H1 (cell line): Measurements from ENCODE around the gene KYNU. TPM values are rescaled to one million over a fixed set of nuclear protein-coding genes. Genes with fewer than 3 reads are reported as not detected.

Source experiments
- CTCF ChIA-PET: fragments of 300-600 bp; sonication (Branson Sonifier 250); formaldehyde crosslinking; loops from one replicate; lab custom pipeline; 2021; ENCODE audit not compliant: partially characterized antibody; lab: Charles Lee
- POLR2A ChIA-PET: fragments of 300-600 bp; sonication (Branson Sonifier 250); formaldehyde crosslinking; loops from one replicate; lab custom pipeline; 2021; ENCODE audit warnings: inconsistent platforms; ENCODE audit not compliant: partially characterized antibody; lab: Charles Lee
- DNase-seq, 2 experiments: peaks; one replicate each; pipeline versions ENCODE4 v3.0.0 to v3.0.0-alpha.2; 2010 to 2022; ENCODE audit warnings: low spot score in 2 of 2, low read depth in 1 of 2, mixed read lengths in 1 of 2
- FAIRE-seq: peaks from 2 replicates; lab custom pipeline; 2011; peaks lifted over from hg19 to GRCh38; lab: Jason Lieb, UNC
- H2AFZ ChIP-seq: 2 replicates; pipeline ENCODE4 v1.8.1; 2012; ENCODE audit warnings: low read length, inconsistent platforms
- H2AK5ac ChIP-seq: 2 replicates; pipeline ENCODE4 v1.6.1; 2013; ENCODE audit warnings: low read depth, low read length
- H2BK120ac ChIP-seq: replicated peaks from 2 replicates; pipeline ENCODE3; 2013; ENCODE audit warnings: low read depth, low read length, inconsistent platforms
- H2BK12ac ChIP-seq: 2 replicates; pipeline ENCODE4 v1.6.1; 2013; ENCODE audit warnings: low read depth, low read length
- H2BK15ac ChIP-seq: 2 replicates; pipeline ENCODE4 v1.6.1; 2013; ENCODE audit warnings: low read length
- H2BK20ac ChIP-seq: 2 replicates; pipeline ENCODE4 v1.6.1; 2013; ENCODE audit warnings: low read length
- H2BK5ac ChIP-seq: 2 replicates; pipeline ENCODE4 v1.6.1; 2013; ENCODE audit warnings: low read depth, low read length
- H3K14ac ChIP-seq: 2 replicates; pipeline ENCODE4 v1.6.1; 2013; ENCODE audit warnings: inconsistent platforms; ENCODE audit not compliant: insufficient read length
- H3K18ac ChIP-seq: 2 replicates; pipeline ENCODE4 v1.6.1; 2013; ENCODE audit warnings: low read length; ENCODE audit errors: extremely low read depth
- H3K23ac ChIP-seq: 2 replicates; pipeline ENCODE4 v1.6.1; 2013; ENCODE audit warnings: inconsistent platforms; ENCODE audit not compliant: insufficient read length
- H3K23me2 ChIP-seq: 2 replicates; pipeline ENCODE4 v1.6.1; 2013; ENCODE audit warnings: low read depth, low read length
- H3K27ac ChIP-seq: 2 replicates; pipeline ENCODE4 v1.6.1; 2011; ENCODE audit warnings: low read depth, low read length, inconsistent platforms
- H3K27me3 ChIP-seq, 4 experiments: replicated peaks in 1 of 4; 1 replicate in 1 of 4; 2 replicates in 3 of 4; pipeline versions ENCODE4 v1.6.1 to v1.8.1; 2011 to 2013; ENCODE audit warnings: low read length in 3 of 4, mild to moderate bottlenecking in 3 of 4, inconsistent platforms in 2 of 4, mixed read lengths in 2 of 4, moderate library complexity in 1 of 4; ENCODE audit not compliant: control insufficient read depth in 3 of 4, insufficient read depth in 3 of 4; ENCODE audit errors: extremely low read depth in 1 of 4
- H3K36me3 ChIP-seq, 4 experiments: 2 replicates each; pipeline versions ENCODE4 v1.6.1 to v1.8.1; 2011 to 2013; ENCODE audit warnings: mild to moderate bottlenecking in 4 of 4, low read length in 3 of 4, moderate library complexity in 2 of 4, control low read depth in 1 of 4, inconsistent platforms in 1 of 4; ENCODE audit not compliant: insufficient read depth in 4 of 4, control insufficient read depth in 2 of 4
- H3K4ac ChIP-seq: replicated peaks from 2 replicates; pipeline ENCODE3; 2013; ENCODE audit warnings: low read length, low read depth, mixed read lengths, inconsistent platforms; ENCODE audit not compliant: insufficient read length
- H3K4me1 ChIP-seq, 4 experiments: replicated peaks in 1 of 4; 1 replicate in 1 of 4; 2 replicates in 3 of 4; pipeline versions ENCODE4 v1.6.1 to v1.8.1; 2011 to 2013; ENCODE audit warnings: low read length in 3 of 4, inconsistent platforms in 2 of 4, mixed read lengths in 1 of 4; ENCODE audit not compliant: insufficient read depth in 4 of 4, control insufficient read depth in 3 of 4
- H3K4me2 ChIP-seq, 2 experiments: 2 replicates each; pipeline versions ENCODE4 v1.6.1 to v1.8.1; 2011 to 2013; ENCODE audit warnings: low read depth in 2 of 2, low read length in 2 of 2, control low read depth in 1 of 2, inconsistent platforms in 1 of 2, mild to moderate bottlenecking in 1 of 2; ENCODE audit not compliant: insufficient read depth in 1 of 2
- H3K4me3 ChIP-seq, 4 experiments: fragments of 200-600, 300-600 bp in 1 of 4; sonication (generic), shearing (Covaris generic), sonication (Bioruptor Twin) in 1 of 4; 2 replicates each; pipeline versions ENCODE4 v1.5.1 to v1.8.1; 2011 to 2016; ENCODE audit warnings: low read length in 4 of 4, low read depth in 3 of 4, control low read depth in 2 of 4, inconsistent platforms in 2 of 4, mild to moderate bottlenecking in 2 of 4, mixed read lengths in 1 of 4, moderate library complexity in 1 of 4; ENCODE audit not compliant: insufficient read depth in 2 of 4; ENCODE audit errors: extremely low read depth in 1 of 4
- H3K56ac ChIP-seq: replicated peaks from 2 replicates; pipeline ENCODE3; 2013; ENCODE audit warnings: low read depth, mild to moderate bottlenecking, mixed read lengths, low read length, inconsistent platforms; ENCODE audit not compliant: insufficient read length
- H3K79me1 ChIP-seq: 2 replicates; pipeline ENCODE4 v1.6.1; 2013; ENCODE audit warnings: low read depth, low read length, control low read depth
- H3K79me2 ChIP-seq, 2 experiments: 2 replicates each; pipeline versions ENCODE4 v1.6.1 to v1.8.1; 2012 to 2013; ENCODE audit warnings: low read length in 2 of 2, mild to moderate bottlenecking in 2 of 2, inconsistent platforms in 1 of 2; ENCODE audit not compliant: insufficient read depth in 2 of 2, control insufficient read depth in 1 of 2
- H3K9ac ChIP-seq, 4 experiments: replicated peaks in 1 of 4; 1 replicate in 1 of 4; 2 replicates in 3 of 4; pipeline versions ENCODE4 v1.6.1 to v1.8.1; 2011 to 2013; ENCODE audit warnings: low read depth in 3 of 4, low read length in 3 of 4, control low read depth in 2 of 4, mild to moderate bottlenecking in 2 of 4, moderate library complexity in 2 of 4, inconsistent platforms in 1 of 4; ENCODE audit errors: extremely low read depth in 1 of 4
- H3K9me3 ChIP-seq, 2 experiments: 2 replicates each; pipeline versions ENCODE4 v1.6.1 to v1.8.1; 2012 to 2013; ENCODE audit warnings: mild to moderate bottlenecking in 2 of 2, moderate library complexity in 2 of 2, control low read depth in 1 of 2, inconsistent platforms in 1 of 2, low read depth in 1 of 2, low read length in 1 of 2, mixed read lengths in 1 of 2; ENCODE audit not compliant: insufficient read depth in 2 of 2
- H4K20me1 ChIP-seq, 2 experiments: replicated peaks in 1 of 2; 2 replicates each; pipeline versions ENCODE3 to v1.8.1; 2011 to 2013; ENCODE audit warnings: inconsistent platforms in 2 of 2, low read length in 2 of 2, mild to moderate bottlenecking in 1 of 2; ENCODE audit not compliant: insufficient read depth in 2 of 2, control insufficient read depth in 1 of 2
- H4K5ac ChIP-seq: 2 replicates; pipeline ENCODE4 v1.6.1; 2013; ENCODE audit warnings: low read length, low read depth, mixed read lengths, inconsistent platforms; ENCODE audit not compliant: insufficient read length
- H4K8ac ChIP-seq: 2 replicates; pipeline ENCODE4 v1.8.0; 2013; ENCODE audit warnings: mild to moderate bottlenecking, moderate library complexity, low read length, inconsistent platforms; ENCODE audit not compliant: insufficient read depth; ENCODE audit errors: extremely low read depth
- H4K91ac ChIP-seq: replicated peaks from 2 replicates; pipeline ENCODE3; 2013; ENCODE audit warnings: low read length, mixed read lengths, inconsistent platforms; ENCODE audit not compliant: insufficient read length
- ASH2L ChIP-seq: fragments of 200-600, 300-600 bp; sonication (generic); IDR thresholded peaks from one replicate; pipeline ENCODE4 v1.7.1; 2017; ENCODE audit warnings: low read length
- GTF2F1 ChIP-seq: IDR thresholded peaks from 2 replicates; pipeline ENCODE4 v1.6.1; 2012; ENCODE audit warnings: low read depth, low read length, improper control_type of control experiment, borderline replicate concordance
- NANOG ChIP-seq: IDR thresholded peaks from 2 replicates; pipeline ENCODE4 v1.6.1; 2011; ENCODE audit warnings: low read length, low read depth, mild to moderate bottlenecking, inconsistent platforms; ENCODE audit not compliant: insufficient read depth, poor library complexity, severe bottlenecking
- SIN3A ChIP-seq, 2 experiments: IDR thresholded peaks in 1 of 2; conservative IDR thresholded peaks in 1 of 2; 2 replicates each; pipeline ENCODE4 v1.6.1; 2011 to 2012; ENCODE audit warnings: low read length in 2 of 2, improper control_type of control experiment in 1 of 2, low read depth in 1 of 2, mild to moderate bottlenecking in 1 of 2
- WGBS, 2 experiments: shearing (Covaris generic) in 1 of 2; methylation state at CpG; one replicate each; pipeline versions ENCODE4 v1.1.6 to v1.1.7; 2013 to 2015; ENCODE audit warnings: low lambda C conversion rate in 2 of 2, mixed read lengths in 2 of 2, inconsistent platforms in 1 of 2, low coverage in 1 of 2, missing lambda C conversion rate in 1 of 2; ENCODE audit not compliant: insufficient replicate concordance in 2 of 2, insufficient coverage in 1 of 2, insufficient read length in 1 of 2; ENCODE audit errors: extremely low coverage in 1 of 2, missing lambda C conversion rate in 1 of 2; 5-methylcytosine and 5-hydroxymethylcytosine counted together
- polyA plus RNA-seq, 7 experiments: library from polyadenylated mRNA; depleted of rRNA in 3 of 7; stranded (reverse) in 5 of 7; unstranded in 2 of 7; fragments of >200 nt in 5 of 7; fragments of 200-250 nt in 2 of 7; gene quantifications; 1 replicate in 5 of 7; 2 replicates in 1 of 7; 4 replicates in 1 of 7; pipeline versions ENCODE4 v1.2.1 to v1.2.3, GENCODE V29; 2011 to 2013; ENCODE audit warnings: missing spikeins in 2 of 7, mixed read lengths in 2 of 7
- total RNA-seq: library from RNA; stranded (reverse); fragmentation: NEBNext Ultra II Directional; extraction: Animal tissue kit (Norgen Biotek cat#: 25700); gene quantifications from 2 replicates; pipeline ENCODE4 v1.2.1, GENCODE V29; 2021

KYNU gene
- total and polyA plus RNA-seq, 2 of the 8 experiments (the other 6 are each of a cell fraction or from before 2014, with no cell fraction given), result 0.09 to 0.13 TPM

- Histone ChIP-seq H2AFZ (no peak overlapping the region), H3K79me2 (no peaks in the 10 kb centered on the region), H3K4me1 (no peaks in the 10 kb centered on the region), H3K27me3 (no peaks in the 10 kb centered on the region), H3K23ac (no peak overlapping the region), H2BK15ac (no peak overlapping the region), H3K14ac (no peak overlapping the region), H3K9me3 (peaks cover 3 to 19% of the 10 kb centered on the region in 2 experiments; a peak in 3 of 4 replicates), H2AK5ac (no peak overlapping the region), H3K79me1 (no peaks in the 10 kb centered on the region), H2BK120ac (no peak overlapping the region), H3K4ac (no peak overlapping the region), H4K5ac (no peak overlapping the region), H4K91ac (no peak overlapping the region), H3K9ac (no peak overlapping the region), H3K56ac (no peak overlapping the region), H3K4me2 (no peak overlapping the region), H3K23me2 (no peaks in the 10 kb centered on the region), H2BK20ac (no peak overlapping the region), H4K8ac (no peak overlapping the region), H4K20me1 (no peaks in the 10 kb centered on the region), H3K27ac (no peak overlapping the region), H3K4me3 (no peak overlapping the region), H3K18ac (no peak overlapping the region), H2BK12ac (no peak overlapping the region), H2BK5ac (no peak overlapping the region), H3K36me3 (no peaks in the 10 kb centered on the region; a peak in 1 of 8 replicates)
- POLR2A ChIA-PET, result no interaction called here
- no peak for DNase-seq
- FAIRE-seq, result no peak
- CTCF ChIA-PET, result no interaction called here
- 86% methylated on average over 6 of the region's 6 CpGs; no CpG with 5 or more reads in 1 of the 2 experiments for WGBS, 2 experiments
- TF ChIP-seq GTF2F1 (no peak), ASH2L (no peak), SIN3A (conservative IDR thresholded peaks at IDR 0.05 in 1 of 2, IDR thresholded peaks at IDR 0.05 in 1 of 2; ENCODE audit: low read depth in 1 of 2, low read length in 2 of 2) (no peak), NANOG (no peak)
Observed at GRCh38 chr2:142952793-142953494, 75.5 kb downstream of the KYNU start.
